Measurements from ENCODE around the gene CTTN. TPM values are rescaled to one million over a fixed set of nuclear protein-coding genes. Genes with fewer than 3 reads are reported as not detected.

Gene CTTN
- total and polyA plus RNA-seq, 9 of the 15 experiments (the other 6 are each of a cell fraction or from before 2014, with no cell fraction given): 9.9 to 158 (median 99.7) TPM

DNA sequence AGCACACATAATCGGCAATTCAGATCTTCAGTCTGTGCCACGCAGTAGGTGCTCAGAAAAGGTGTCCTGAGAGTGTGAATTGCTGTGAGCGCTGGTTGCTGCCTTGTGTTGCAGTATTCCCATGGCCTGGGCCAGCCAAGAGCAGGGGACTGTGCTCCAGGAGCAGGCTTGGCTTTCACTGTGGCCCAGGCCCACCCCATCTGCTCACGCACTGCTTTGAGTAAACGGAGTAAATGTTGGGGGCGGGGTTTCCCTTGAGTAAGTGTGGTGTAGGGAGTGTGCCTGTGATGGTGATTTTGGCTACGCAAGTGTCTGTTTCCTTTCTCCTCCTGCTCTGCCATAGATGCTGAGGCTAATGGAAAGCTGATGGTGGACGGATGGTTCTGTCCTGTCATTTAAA lies 2.3 kb downstream of the CTTN start:
- WGBS (ENCODE audit: insufficient coverage, low coverage, missing lambda C conversion rate): 80% methylated on average over 8 of the region's 8 CpGs
- Histone ChIP-seq H2AFZ (ENCODE audit: low read depth, low read length) (no peak overlapping the region), H3K9me3 (replicated peaks; ENCODE audit: control insufficient read depth, insufficient read depth, low read depth, low read length) (no peaks in the 10 kb centered on the region), H3K4me2 (ENCODE audit: insufficient read depth, low read length) (peak overlapping the region; percentile 2; the same call in 1 of the 2 replicates), H3K9ac (ENCODE audit: insufficient read depth in 1 of 2, low read depth in 2 of 2, low read length in 2 of 2) (peak overlapping the region in 1 of 2 experiments; percentile 54; a peak in 1 of 4 replicates), H3K36me3 (ENCODE audit: control insufficient read depth, insufficient read depth, low read length) (peaks cover 42% of the 10 kb centered on the region; the same call in 2 of the 3 replicates), H3K79me2 (ENCODE audit: control insufficient read depth, insufficient read depth, low read length) (peaks cover 93% of the 10 kb centered on the region), H3K27ac (ENCODE audit: extremely low read depth, low read depth, low read length) (no peak overlapping the region; the same call in 2 of the 3 replicates), H3K4me1 (replicated peaks in 1 of 2; ENCODE audit: control insufficient read depth in 2 of 2, insufficient read depth in 2 of 2, low read length in 2 of 2) (peaks cover 23 to 26% of the 10 kb centered on the region in 2 experiments), H3K4me3 (no peak overlapping the region), H3K9me1 (ENCODE audit: control insufficient read depth, insufficient read depth, low read length) (no peaks in the 10 kb centered on the region), H3K27me3 (ENCODE audit: control insufficient read depth in 2 of 2, insufficient read depth in 2 of 2, low read length in 2 of 2) (no peaks in the 10 kb centered on the region), H4K20me1 (replicated peaks; ENCODE audit: control insufficient read depth, insufficient read depth, low read length) (peaks cover 27% of the 10 kb centered on the region; the same call in 1 of the 2 replicates)
- ATAC-seq: no peak
- DNase-seq (ENCODE audit: extremely low read depth in 1 of 4, low spot score in 3 of 4): no peak
- no TSS peak for BruUV-seq (replicated peaks)
- intact Hi-C loops (cut with micrococcal nuclease) (no loop called here), in situ Hi-C loops (cut with MboI) (no loop called here)
- TF ChIP-seq MCM2 (IDR thresholded peaks at IDR 0.05; ENCODE audit: low read depth) (no peak), ZKSCAN1 (IDR thresholded peaks at IDR 0.05; ENCODE audit: low read depth, low read length) (peak; percentile 63; the same call in 1 of the 2 replicates), BCL6 (CRISPR knock-in tag; IDR thresholded peaks at IDR 0.05) (no peak), SRSF3 (IDR thresholded peaks at IDR 0.05; ENCODE audit: insufficient read depth, low read length) (no peak), NCOA4 (IDR thresholded peaks at IDR 0.05; ENCODE audit: partially characterized antibody) (no peak)
- TF ChIP-seq, protein P1, sequence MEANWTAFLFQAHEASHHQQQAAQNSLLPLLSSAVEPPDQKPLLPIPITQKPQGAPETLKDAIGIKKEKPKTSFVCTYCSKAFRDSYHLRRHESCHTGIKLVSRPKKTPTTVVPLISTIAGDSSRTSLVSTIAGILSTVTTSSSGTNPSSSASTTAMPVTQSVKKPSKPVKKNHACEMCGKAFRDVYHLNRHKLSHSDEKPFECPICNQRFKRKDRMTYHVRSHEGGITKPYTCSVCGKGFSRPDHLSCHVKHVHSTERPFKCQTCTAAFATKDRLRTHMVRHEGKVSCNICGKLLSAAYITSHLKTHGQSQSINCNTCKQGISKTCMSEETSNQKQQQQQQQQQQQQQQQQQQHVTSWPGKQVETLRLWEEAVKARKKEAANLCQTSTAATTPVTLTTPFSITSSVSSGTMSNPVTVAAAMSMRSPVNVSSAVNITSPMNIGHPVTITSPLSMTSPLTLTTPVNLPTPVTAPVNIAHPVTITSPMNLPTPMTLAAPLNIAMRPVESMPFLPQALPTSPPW (CRISPR knock-in tag; IDR thresholded peaks at IDR 0.05): no peak
- ChIA-PET CTCF (ENCODE audit: low intra/inter-chr PET ratio) (no interaction called here), POLR2A (interaction anchor here (2.6 kb wide), 1 partner anchor 9 kb away, joined by 17 read pairs; no protein-coding TSS in a partner anchor)
- FAIRE-seq: no peak

All from K562 (cell line).